CD4-positive, alpha-beta T cell treated with Interleukin-12 subunit alpha and Interleukin-12 subunit beta, for 1 hour (primary cell): Measurements from ENCODE around the gene CRNKL1.
A peak's percentile ranks its signal among the peaks of the same experiment; 100 is the strongest.
"Not testable (repeated sequence)": the region's sequence is repeated elsewhere in the genome, so short reads cannot be mapped to it uniquely, and the experiment has no call there.

Experiments used
- DNase-seq: peaks from one replicate; pipeline ENCODE4 v3.0.0-alpha.2; 2020

CRNKL1 gene

GRCh38 chr20:20003955-20004322, 48.3 kb downstream of the CRNKL1 start:
- not testable (repeated sequence) for DNase-seq

DNA sequence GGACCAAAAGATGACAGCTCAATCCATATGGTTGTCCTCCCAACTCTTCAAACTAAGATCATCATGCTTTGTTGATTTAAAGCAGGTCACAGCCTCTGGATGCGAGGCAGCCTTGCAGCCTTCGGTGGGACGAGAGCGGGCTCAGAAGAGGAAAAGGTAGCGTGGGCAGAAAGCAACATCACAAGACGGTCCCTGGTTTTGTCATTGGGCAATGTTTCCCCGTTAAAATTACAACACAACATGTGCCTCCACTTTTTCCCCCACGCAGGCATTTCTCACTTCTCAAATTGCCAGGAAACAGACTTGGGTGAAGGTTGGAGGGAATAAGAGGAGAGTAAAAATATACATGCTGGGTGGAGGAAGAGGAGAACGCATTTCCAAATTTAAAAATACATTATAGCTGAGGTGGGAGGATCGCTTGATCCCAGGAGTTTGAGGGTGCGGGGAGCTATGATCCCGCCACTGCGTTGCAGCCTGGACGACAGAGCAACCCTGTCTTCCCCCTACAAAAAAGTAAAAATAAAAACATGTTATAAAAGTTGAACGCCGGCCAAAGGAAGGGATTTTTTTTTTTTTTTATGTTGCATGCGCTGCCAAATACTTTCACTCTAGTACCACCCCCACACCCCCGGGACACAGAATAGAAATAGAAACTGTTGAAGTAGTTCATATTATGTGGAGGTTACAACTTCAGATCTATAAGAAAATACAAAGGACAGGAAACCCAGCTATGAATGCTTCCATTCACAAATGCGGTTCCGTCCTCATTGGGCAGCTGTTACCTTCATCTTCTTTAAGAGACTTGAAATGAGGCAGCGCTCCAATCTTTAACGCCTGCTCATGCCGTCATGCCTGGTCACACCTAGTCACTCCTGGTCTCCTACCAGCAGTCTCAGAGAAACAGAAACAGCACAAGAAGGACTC, 49.0 kb downstream of the CRNKL1 start:
- peak; percentile 10 for DNase-seq

DNA sequence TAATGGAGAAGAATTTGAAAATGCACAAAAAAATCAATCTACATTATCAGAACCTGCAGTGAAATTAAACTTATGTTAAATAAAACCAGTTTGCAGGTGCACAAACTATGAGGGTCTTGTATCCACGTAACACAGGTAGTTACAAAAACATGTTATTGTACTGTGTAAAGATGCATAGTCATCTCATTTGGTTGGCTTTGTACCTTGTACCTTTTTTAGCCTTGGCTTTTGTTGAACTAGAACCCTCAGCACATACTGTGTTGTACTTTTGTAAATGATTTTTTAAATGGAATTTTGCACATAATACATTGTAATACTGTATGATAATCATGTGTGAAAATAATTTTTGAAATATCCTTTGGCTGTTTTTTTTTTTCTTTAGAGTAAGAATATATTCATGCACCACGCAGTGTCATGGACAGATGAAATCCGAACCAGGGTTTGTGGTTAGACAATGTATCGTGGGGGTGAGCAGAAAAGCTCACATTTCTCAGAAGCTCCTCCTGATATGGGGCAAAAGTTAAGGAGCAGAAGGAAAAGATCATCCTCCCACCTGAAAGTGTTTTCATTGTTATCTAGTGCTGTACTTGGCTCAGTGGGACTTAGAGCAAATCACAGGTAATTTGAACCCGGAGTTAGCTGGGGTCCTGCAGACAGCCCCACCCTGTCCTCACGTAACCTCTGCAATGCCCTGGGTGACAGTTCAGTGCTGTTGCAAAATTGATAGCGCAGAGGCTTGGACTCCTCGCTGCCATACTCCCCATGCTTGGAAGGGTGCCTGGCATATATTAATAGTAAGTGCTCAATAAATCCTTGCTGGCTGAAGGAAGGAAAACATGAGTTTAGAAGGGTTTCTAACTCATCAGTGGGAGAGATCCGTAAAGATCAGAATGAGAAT, 49.9 kb downstream of the CRNKL1 start:
- no peak for DNase-seq

DNA sequence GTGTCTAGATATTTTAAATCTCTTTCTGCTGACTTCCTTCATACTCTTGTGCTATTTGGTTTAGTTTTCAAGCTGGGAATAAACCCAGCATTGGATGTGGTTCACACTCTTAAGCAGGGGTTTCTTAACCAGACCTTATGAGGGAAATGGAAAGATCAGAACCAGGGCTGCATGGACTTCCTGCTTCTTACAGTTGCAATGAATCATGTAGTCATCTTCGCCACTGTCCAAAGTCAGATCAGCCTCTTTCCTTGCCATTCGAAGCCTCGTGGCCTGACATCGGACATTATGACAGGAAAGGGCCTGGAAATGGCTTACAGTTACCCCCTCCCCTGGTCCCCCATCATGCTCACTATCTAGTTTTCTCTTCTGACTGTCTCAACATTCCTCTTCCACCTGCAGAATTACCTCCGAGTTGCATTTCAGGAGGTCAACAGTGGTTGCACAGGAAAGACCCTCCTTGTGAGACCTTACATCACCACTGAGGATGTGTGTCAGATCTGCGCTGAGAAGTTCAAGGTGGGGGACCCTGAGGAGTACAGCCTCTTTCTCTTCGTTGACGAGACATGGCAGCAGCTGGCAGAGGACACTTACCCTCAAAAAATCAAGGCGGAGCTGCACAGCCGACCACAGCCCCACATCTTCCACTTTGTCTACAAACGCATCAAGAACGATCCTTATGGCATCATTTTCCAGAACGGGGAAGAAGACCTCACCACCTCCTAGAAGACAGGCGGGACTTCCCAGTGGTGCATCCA, 51.9 kb downstream of the CRNKL1 start:
- DNase-seq, result no peak

- DNase-seq, result no peak
Observed at GRCh38 chr20:19998990-19999705, 53.1 kb downstream of the CRNKL1 start.

DNA sequence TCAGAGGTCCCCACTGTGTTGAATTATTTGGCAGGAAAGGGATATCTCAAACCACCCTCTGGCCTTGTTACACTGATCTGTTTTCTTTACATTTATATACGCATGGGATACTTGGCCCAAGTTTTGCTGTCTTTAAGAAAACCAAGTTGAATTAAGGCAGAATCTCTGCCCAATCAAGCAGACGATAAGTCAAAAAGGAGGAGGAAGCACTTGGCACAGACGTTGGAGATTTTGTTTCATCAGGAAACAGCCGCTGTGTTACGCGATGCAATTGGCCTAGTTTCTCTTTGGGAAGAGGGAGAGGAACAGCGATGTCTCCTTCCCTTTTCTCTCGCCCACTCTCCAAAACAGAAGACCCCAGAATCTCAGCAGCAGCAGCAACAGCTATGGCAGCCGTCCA, 55.3 kb downstream of the CRNKL1 start:
- DNase-seq, result no peak

DNA sequence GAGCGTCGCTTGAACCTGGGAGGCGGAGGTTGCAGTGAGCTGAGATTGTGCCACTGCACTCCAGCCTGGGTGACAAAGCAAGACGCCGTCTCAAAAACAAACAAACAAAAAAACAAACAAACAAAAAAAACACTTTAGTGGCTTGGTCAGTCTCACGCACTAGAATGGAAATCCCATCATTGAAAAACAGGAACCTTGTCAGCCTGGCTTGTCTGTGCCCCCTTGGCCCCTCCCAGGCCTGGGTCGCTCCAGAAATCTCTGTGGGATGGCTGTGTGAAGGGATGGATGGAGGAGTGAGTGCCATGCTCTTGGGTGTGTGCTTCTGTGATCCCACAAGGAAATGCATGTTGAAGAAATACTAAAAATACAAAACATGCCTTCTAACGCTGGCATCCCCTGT, 56.0 kb downstream of the CRNKL1 start:
- DNase-seq, result no peak

DNA sequence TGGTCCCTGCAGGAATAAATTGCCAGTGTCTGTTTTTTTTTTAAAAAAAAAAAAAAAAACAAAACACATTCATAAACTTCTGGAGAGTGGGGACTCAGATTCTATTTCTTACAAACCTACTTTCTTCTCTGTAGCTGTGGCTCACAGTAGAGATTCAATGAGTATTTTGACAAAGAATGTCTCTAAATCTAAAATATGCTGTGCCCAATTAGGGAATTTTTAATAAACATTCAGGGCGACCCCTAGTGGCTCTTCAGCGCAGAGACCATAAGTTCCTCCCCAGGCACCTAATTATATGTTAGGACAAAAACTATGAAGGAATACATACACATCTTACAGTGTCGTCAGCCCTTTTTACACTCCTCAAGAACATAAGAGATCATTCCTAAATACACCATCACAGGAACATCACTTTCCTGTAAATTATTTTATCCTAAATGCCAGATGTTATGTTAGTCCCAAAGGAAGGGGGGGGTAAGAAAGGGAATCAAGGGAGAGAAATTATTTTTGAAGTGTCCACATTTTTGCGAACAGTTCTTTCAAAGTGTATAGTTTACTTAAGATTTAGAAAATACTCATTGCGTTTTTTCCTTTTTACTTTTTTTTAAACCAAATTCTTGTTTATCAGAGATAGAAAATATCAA, 56.9 kb downstream of the CRNKL1 start:
- peak; percentile 56 for DNase-seq

DNA sequence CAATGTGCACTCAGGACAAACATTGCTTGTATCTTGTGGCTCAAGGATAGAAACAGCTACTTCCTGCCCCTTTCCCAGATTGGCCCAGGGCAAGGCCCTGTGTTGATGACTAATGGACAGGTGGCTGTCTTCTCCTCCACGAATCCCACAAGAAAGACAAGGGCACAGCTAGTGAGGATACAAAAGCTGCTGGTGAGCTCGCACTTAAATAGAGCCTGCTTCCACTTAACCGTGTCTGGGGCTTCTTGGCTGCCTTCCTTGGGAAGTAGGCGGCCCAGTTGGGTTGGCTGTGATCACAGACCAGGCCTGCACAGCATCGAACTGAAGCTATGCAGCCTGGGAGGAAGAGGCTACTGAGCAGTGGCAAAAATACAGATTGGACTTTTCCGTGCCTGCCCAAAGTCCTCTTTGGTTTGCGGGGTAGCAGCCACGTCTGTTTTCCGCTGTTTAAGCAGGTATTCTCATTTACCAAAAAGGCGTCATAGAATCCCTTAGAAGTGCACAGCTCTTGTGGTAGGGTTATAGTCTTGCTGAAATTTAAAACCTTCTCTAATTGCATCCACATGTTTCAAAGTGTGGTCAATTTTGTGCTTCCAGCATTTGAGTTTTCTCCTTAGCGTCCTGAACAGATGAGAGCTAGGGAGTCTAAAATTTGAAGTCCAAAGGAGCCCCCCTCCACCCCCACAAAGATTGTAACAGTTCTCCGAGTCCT, 58.2 kb downstream of the CRNKL1 start:
- no peak for DNase-seq

- DNase-seq, result no peak
Observed at GRCh38 chr20:19992996-19993908, 59.0 kb downstream of the CRNKL1 start.

DNA sequence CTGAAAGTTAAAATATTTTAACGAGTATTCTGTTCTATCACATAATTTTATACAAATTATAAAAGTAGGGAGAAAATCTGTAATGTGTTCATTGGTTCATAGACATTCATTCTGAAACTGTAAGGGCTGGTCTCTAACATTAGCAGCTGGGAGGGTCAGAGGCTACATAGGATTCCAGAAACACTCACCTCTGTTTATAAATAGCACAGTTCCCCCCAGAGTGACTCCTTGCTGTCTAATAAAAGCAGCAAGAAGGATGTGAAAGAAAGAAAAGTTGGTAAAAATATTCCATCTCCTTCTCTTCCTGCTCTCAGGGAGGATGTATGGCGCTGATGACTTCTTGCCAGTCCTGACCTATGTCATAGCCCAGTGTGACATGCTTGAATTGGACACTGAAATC, 60.4 kb downstream of the CRNKL1 start:
- DNase-seq, result no peak

DNA sequence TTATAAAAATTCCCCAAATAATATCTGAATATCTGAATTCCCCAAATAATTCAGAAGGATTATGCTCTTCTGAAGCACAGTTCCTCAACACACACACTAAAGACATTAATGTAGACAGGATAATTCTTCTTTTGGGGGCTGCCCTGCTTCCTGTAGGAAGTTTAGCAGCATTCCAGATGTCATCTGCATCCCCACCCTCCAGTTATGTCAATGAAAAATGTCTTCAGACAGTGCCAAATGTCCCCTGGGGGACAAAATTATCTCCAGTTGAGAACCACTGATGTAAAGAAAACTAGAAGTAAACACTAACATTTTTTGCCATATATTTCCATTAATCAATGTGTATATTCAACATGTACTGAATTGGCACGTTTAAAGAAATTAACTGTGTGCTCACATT, 61.0 kb downstream of the CRNKL1 start:
- DNase-seq, result no peak

DNA sequence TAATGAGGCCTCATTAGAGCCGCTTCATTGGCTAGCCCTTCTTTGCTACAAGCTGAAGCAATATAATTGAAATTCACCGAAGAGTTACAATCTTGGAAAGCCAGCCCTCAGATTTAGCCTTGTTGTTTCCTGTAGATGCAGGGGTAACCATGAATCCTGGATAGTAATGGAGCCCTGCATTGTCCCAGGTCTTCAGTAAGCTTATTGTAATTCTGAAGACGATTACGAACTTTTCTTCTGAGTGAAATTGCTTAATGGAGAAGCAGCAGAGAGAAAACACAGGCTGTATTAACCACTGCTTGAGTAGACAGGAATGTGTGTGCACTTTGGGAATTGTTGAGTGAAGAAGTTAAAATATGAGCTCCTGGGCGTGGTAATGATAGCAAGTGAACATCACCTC, 61.4 kb downstream of the CRNKL1 start:
- DNase-seq, result no peak

DNA sequence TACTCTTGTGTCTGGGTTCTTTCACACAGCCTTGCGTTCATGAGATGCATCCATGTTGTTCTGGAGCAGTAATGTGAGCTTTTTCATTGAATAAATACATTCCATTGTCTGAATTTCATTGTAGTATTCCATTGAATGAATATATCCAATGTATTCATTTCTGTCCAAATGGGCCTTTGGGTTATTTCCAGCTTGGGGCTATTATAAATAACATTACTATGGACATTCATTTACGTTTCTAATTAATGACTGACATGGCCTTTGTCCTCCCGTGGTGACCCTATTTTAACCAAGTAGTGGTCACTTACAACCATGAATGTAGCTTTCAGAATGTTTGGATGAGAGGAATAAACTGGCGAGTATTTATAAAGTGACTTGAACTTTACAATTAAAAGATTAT, 65.2 kb downstream of the CRNKL1 start:
- DNase-seq, result no peak

DNA sequence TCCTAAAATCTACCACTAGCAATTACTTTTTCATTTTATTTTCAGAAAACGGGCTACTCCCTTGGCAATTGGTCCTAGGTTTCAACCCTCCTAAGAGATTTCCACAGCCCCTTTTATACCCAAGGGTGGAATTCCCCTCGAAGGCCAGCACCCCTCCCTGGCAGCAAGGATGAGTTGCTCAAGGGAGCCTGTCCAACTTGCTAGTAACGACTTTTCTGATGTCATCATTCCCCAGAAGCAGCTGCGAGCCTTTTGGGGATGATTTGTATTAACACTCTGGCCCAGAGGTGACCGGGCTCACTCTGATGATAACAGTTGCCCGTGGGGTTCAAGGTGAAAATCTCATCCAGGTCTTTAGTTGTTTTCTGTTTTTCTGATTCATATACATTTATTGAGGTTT, 65.8 kb downstream of the CRNKL1 start:
- DNase-seq, result no peak
